ENCODE results near the gene ANKS1A. TPM values are rescaled to one million over a fixed set of nuclear protein-coding genes. Genes with fewer than 3 reads are reported as not detected.

The ANKS1A gene
- total RNA-seq, 1 donor from 2014 or later = 49.7 TPM

Other genes with a start within 250 kb of the ANKS1A start
- gene ILRUN, start 192.5 kb upstream of the ANKS1A start, total RNA-seq = 58.6 TPM
- 38.4 TPM for gene SNRPC, start 131.8 kb upstream of the ANKS1A start, total RNA-seq
- gene BLTP3A, start 97.2 kb upstream of the ANKS1A start, total RNA-seq = 13.6 TPM
- 18.7 TPM for gene TAF11, start 1.2 kb upstream of the ANKS1A start, total RNA-seq